OCI-LY1 (cell line): Measurements from ENCODE around the gene ATP13A2.
"Not testable (repeated sequence)": the region's sequence is repeated elsewhere in the genome, so short reads cannot be mapped to it uniquely, and the experiment has no call there.

Experiments used
- H2AFZ ChIP-seq: fragments of 200-600 bp; sonication (generic), shearing (Covaris generic); 2 replicates; pipeline ENCODE4 v1.6.0; 2014; ENCODE audit warnings: antibody characterized with exemption, mild to moderate bottlenecking, low read length
- H3F3A ChIP-seq: fragments of 200-600 bp; sonication (generic), shearing (Covaris generic); 2 replicates; pipeline ENCODE4 v1.6.0; 2014; ENCODE audit warnings: mild to moderate bottlenecking, antibody characterized with exemption, low read length, moderate library complexity; ENCODE audit not compliant: insufficient read depth
- H3K27ac ChIP-seq: fragments of 200-600 bp; sonication (generic); 2 replicates; pipeline ENCODE4 v1.5.1; 2014; ENCODE audit warnings: low read length, mixed run types, mild to moderate bottlenecking, low read depth; ENCODE audit not compliant: poor library complexity, severe bottlenecking
- H3K27me3 ChIP-seq: fragments of 200-600 bp; sonication (generic); 2 replicates; pipeline ENCODE4 v1.6.0; 2014; ENCODE audit warnings: antibody characterized with exemption, mild to moderate bottlenecking, low read length, moderate library complexity; ENCODE audit not compliant: insufficient read depth
- H3K36me3 ChIP-seq: fragments of 200-600 bp; sonication (generic); 2 replicates; pipeline ENCODE4 v1.6.1; 2014; ENCODE audit warnings: mild to moderate bottlenecking, antibody characterized with exemption, low read length, moderate library complexity, mixed read lengths; ENCODE audit not compliant: insufficient read depth
- H3K4me1 ChIP-seq: fragments of 200-600 bp; sonication (generic); 2 replicates; pipeline ENCODE4 v1.5.1; 2014; ENCODE audit warnings: mild to moderate bottlenecking, low read length, moderate library complexity; ENCODE audit not compliant: insufficient read depth, severe bottlenecking
- H3K4me2 ChIP-seq: fragments of 200-600 bp; sonication (generic), shearing (Covaris generic); 2 replicates; pipeline ENCODE4 v1.6.1; 2014; ENCODE audit warnings: low read length
- H3K4me3 ChIP-seq: fragments of 200-600 bp; sonication (generic); 2 replicates; pipeline ENCODE4 v1.5.1; 2014; ENCODE audit warnings: low read length, low read depth, mild to moderate bottlenecking, mixed read lengths; ENCODE audit not compliant: poor library complexity, severe bottlenecking
- H3K79me2 ChIP-seq: fragments of 200-600 bp; shearing (Covaris generic); 2 replicates; pipeline ENCODE4 v1.6.1; 2016; ENCODE audit warnings: mixed run types, low read length, mixed read lengths; ENCODE audit not compliant: insufficient read depth
- H3K9ac ChIP-seq: fragments of 200-600 bp; sonication (generic), shearing (Covaris generic); 2 replicates; pipeline ENCODE4 v1.6.1; 2014; ENCODE audit warnings: mild to moderate bottlenecking, low read length, mixed read lengths
- H3K9me2 ChIP-seq: fragments of 200-600 bp; sonication (generic), shearing (Covaris generic); 2 replicates; pipeline ENCODE4 v1.6.1; 2014; ENCODE audit warnings: low read depth, mild to moderate bottlenecking, low read length, mixed read lengths
- H3K9me3 ChIP-seq: fragments of 200-600 bp; shearing (Covaris generic); 2 replicates; pipeline ENCODE4 v1.6.1; 2014; ENCODE audit warnings: low read length, mixed read lengths
- H4K20me1 ChIP-seq: fragments of 200-600 bp; sonication (generic), shearing (Covaris generic); 2 replicates; pipeline ENCODE4 v1.6.0; 2016; ENCODE audit warnings: mild to moderate bottlenecking, low read length; ENCODE audit not compliant: insufficient read depth
- EZH2 ChIP-seq: fragments of 200-600 bp; sonication (generic), shearing (Covaris generic); IDR thresholded peaks from 2 replicates; pipeline ENCODE4 v1.8.0; 2017; ENCODE audit warnings: borderline replicate concordance, mixed run types, mild to moderate bottlenecking, antibody characterized with exemption, low read length, moderate library complexity, mixed read lengths
- TF ChIP-seq, protein P1 (sequence below): fragments of 200-600 bp; sonication (generic), shearing (Covaris generic); IDR thresholded peaks from 2 replicates; pipeline ENCODE4 v1.5.1; 2017; ENCODE audit warnings: mild to moderate bottlenecking, antibody characterized with exemption, low read length, moderate library complexity, mixed read lengths

Gene ATP13A2

DNA sequence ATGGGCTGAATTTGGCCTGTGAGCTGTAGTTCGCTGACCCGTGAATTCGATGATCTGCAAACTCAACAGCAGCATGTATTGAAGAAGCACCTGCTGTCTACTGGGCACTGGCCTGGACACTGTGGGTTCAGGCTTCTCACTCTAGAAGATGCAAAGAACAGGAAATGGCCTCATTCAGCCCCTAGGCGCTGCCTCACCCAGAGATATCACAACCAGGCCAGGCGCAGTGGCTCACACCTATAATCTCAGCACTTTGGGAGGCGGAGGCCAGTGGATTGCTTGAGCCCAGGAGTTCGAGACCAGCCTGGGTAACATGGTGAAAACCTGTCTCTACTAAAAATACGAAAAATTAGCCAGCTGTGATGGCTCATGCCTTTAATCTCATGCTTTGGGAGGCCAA is 55.0 kb downstream of the ATP13A2 start:
- H3K4me2 ChIP-seq = no peak overlapping the region
- H2AFZ ChIP-seq = no peak overlapping the region
- no peak for TF ChIP-seq EZH2
- TF ChIP-seq, protein P1, sequence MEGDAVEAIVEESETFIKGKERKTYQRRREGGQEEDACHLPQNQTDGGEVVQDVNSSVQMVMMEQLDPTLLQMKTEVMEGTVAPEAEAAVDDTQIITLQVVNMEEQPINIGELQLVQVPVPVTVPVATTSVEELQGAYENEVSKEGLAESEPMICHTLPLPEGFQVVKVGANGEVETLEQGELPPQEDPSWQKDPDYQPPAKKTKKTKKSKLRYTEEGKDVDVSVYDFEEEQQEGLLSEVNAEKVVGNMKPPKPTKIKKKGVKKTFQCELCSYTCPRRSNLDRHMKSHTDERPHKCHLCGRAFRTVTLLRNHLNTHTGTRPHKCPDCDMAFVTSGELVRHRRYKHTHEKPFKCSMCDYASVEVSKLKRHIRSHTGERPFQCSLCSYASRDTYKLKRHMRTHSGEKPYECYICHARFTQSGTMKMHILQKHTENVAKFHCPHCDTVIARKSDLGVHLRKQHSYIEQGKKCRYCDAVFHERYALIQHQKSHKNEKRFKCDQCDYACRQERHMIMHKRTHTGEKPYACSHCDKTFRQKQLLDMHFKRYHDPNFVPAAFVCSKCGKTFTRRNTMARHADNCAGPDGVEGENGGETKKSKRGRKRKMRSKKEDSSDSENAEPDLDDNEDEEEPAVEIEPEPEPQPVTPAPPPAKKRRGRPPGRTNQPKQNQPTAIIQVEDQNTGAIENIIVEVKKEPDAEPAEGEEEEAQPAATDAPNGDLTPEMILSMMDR = no peak
- H3F3A ChIP-seq = no peaks in the 10 kb centered on the region
- no peak overlapping the region for H3K27ac ChIP-seq
- no peak overlapping the region for H3K4me3 ChIP-seq
- H3K79me2 ChIP-seq = no peaks in the 10 kb centered on the region
- H3K9ac ChIP-seq = no peak overlapping the region
- H3K27me3 ChIP-seq = peaks cover 6% of the 10 kb centered on the region; the same call in 1 of the 2 replicates
- no peaks in the 10 kb centered on the region for H3K9me2 ChIP-seq
- H3K36me3 ChIP-seq = no peaks in the 10 kb centered on the region
- H3K4me1 ChIP-seq = no peaks in the 10 kb centered on the region
- H4K20me1 ChIP-seq = no peaks in the 10 kb centered on the region
- no peaks in the 10 kb centered on the region for H3K9me3 ChIP-seq

DNA sequence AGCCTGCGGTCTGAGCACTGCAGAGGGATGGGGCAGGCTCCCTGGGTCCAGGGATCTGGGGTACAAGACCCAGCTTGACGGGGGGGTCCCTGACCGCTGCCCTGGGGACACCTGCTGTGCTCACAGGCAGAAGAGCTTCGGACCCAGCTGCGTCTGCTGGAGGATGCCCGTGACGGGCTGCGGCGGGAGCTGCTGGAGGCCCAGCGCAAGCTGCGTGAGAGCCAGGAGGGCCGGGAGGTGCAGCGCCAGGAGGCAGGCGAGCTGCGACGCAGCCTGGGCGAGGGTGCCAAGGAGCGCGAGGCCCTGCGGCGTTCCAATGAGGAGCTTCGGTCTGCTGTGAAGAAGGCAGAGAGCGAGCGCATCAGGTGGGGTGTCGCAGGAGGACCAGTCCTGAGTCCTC is 56.5 kb downstream of the ATP13A2 start:
- Histone ChIP-seq H3F3A (no peaks in the 10 kb centered on the region), H3K9ac (no peak overlapping the region), H2AFZ (no peak overlapping the region), H3K4me3 (no peak overlapping the region), H3K36me3 (no peaks in the 10 kb centered on the region), H3K27me3 (peaks cover 6% of the 10 kb centered on the region; the same call in 1 of the 2 replicates), H3K27ac (no peak overlapping the region), H3K9me3 (no peaks in the 10 kb centered on the region), H3K4me2 (no peak overlapping the region), H3K79me2 (no peaks in the 10 kb centered on the region), H3K9me2 (no peaks in the 10 kb centered on the region), H4K20me1 (no peaks in the 10 kb centered on the region), H3K4me1 (no peaks in the 10 kb centered on the region)
- TF ChIP-seq, protein P1 = no peak
- TF ChIP-seq EZH2 = no peak

DNA sequence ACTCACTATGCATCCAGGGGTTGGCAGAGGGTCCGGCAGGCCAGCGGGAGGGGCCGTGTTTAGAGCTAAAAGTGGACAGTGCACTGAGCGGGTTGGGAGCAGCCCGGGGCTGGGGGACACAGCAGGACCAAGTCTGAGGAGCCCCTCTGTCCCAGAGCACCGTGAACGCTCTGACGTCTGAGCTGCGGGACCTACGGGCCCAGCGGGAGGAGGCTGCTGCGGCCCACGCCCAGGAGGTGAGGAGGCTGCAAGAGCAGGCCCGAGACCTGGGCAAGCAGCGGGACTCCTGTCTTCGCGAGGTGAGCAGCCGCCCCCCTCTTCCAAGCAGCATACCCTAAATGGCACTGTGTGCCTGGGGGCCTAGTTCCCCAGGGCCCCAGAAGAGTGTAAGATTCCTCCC is 57.1 kb downstream of the ATP13A2 start:
- no peak overlapping the region for H2AFZ ChIP-seq
- no peaks in the 10 kb centered on the region for H3K36me3 ChIP-seq
- TF ChIP-seq, protein P1 = no peak
- TF ChIP-seq EZH2 = no peak
- H3K9me2 ChIP-seq = no peaks in the 10 kb centered on the region
- peaks cover 6% of the 10 kb centered on the region; the same call in 1 of the 2 replicates for H3K27me3 ChIP-seq
- H3K27ac ChIP-seq = no peak overlapping the region
- no peaks in the 10 kb centered on the region for H3F3A ChIP-seq
- H3K4me2 ChIP-seq = no peak overlapping the region
- no peaks in the 10 kb centered on the region for H3K9me3 ChIP-seq
- no peaks in the 10 kb centered on the region for H3K4me1 ChIP-seq
- no peaks in the 10 kb centered on the region for H3K79me2 ChIP-seq
- H3K4me3 ChIP-seq = no peak overlapping the region
- no peak overlapping the region for H3K9ac ChIP-seq
- H4K20me1 ChIP-seq = no peaks in the 10 kb centered on the region

DNA sequence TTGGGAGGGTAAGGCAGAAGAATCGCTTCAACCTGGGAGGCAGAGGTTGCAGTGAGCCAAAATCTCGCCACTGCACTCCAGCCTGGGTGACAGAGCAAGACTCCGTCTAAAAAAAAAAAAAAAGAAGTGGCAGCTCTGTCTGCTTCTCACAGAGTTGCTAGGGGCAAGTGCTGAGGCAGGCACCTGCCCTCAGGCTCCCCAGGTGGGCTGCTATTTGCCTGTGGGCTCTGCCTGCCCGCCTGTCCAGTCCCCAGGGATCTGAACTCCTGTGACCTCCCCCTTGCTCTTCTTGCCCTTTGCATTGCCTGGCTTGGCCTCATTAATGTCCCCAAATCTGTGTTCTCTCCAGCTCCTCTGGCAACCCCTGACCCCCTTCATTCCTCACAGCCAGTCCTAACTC is 59.4 kb downstream of the ATP13A2 start:
- H3K9me2 ChIP-seq, H4K20me1 ChIP-seq, H3K9ac ChIP-seq, H3K27ac ChIP-seq, H3K9me3 ChIP-seq, H3K4me3 ChIP-seq, H3K36me3 ChIP-seq, H2AFZ ChIP-seq, H3F3A ChIP-seq, H3K27me3 ChIP-seq, H3K79me2 ChIP-seq, H3K4me1 ChIP-seq, H3K4me2 ChIP-seq: not testable (repeated sequence)

DNA sequence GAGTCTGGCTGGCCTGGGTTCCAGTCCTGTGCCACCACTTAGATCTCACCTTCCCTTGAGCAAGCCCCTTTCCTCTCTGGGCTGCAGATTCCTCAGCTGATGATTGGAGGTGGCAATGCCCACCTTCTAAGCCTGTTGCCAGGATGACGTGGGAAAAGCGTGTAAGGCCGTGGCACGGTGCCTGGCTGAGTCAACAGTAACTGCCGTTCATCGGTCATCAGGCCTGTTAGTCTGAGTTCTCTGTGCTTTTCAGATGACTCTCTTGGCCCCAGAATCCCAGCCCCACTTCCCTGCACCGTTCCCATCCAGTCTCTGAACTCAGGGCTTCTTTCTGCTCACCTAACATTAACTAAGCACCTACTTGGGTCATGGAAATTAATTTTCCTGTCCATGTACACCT is 62.7 kb downstream of the ATP13A2 start:
- not testable (repeated sequence) for H3K79me2 ChIP-seq, H3K36me3 ChIP-seq, H3K4me1 ChIP-seq, H3K9me2 ChIP-seq, H3K27me3 ChIP-seq, H3K4me2 ChIP-seq, H4K20me1 ChIP-seq, H3K9ac ChIP-seq, H3K4me3 ChIP-seq, H3K27ac ChIP-seq, H3K9me3 ChIP-seq, H2AFZ ChIP-seq, H3F3A ChIP-seq
